Transverse colon (tissue), 4 donors: ENCODE data around the gene PLCXD3.

ENCODE experiments used
- CTCF ChIP-seq, 5 experiments: fragments of 200-600 bp in 3 of 5; fragments of 450-650 bp in 2 of 5; sonication (generic) in 3 of 5; IDR thresholded peaks; 1 replicate in 2 of 5; 2 replicates in 3 of 5; pipeline ENCODE4 v1.5.1; 2016 to 2017; ENCODE audit warnings: antibody characterized with exemption in 5 of 5, inconsistent platforms in 3 of 5, mild to moderate bottlenecking in 2 of 5, moderate library complexity in 1 of 5
- EP300 ChIP-seq: sonication (generic); formaldehyde crosslinking; IDR thresholded peaks from one replicate; pipeline ENCODE4 v1.6.1; 2017; ENCODE audit warnings: antibody characterized with exemption, low read depth
- POLR2A ChIP-seq: fragments of 450-650 bp; IDR thresholded peaks from one replicate; pipeline ENCODE4 v1.6.1; 2016; ENCODE audit warnings: antibody characterized with exemption, mild to moderate bottlenecking, moderate library complexity
- POLR2AphosphoS5 ChIP-seq, 3 donors: sonication (generic); formaldehyde crosslinking; IDR thresholded peaks; one replicate each; pipeline ENCODE4 v1.6.1; 2016; ENCODE audit warnings: antibody characterized with exemption in 3 of 3

GRCh38 chr5:41435276-41435675 is 75.1 kb downstream of the PLCXD3 start:
- TF ChIP-seq CTCF (IDR thresholded peaks at IDR 0.05) (no peak), POLR2A (no peak), POLR2AphosphoS5 (IDR thresholded peaks at IDR 0.05) (no peak), EP300 (no peak)
